HS-5 (cell line): ENCODE data around the gene KCNT1.

ENCODE experiments used
- DNase-seq: peaks from one replicate; pipeline ENCODE4 v3.0.0-alpha.2; 2012; ENCODE audit warnings: low read depth

Gene KCNT1

DNA sequence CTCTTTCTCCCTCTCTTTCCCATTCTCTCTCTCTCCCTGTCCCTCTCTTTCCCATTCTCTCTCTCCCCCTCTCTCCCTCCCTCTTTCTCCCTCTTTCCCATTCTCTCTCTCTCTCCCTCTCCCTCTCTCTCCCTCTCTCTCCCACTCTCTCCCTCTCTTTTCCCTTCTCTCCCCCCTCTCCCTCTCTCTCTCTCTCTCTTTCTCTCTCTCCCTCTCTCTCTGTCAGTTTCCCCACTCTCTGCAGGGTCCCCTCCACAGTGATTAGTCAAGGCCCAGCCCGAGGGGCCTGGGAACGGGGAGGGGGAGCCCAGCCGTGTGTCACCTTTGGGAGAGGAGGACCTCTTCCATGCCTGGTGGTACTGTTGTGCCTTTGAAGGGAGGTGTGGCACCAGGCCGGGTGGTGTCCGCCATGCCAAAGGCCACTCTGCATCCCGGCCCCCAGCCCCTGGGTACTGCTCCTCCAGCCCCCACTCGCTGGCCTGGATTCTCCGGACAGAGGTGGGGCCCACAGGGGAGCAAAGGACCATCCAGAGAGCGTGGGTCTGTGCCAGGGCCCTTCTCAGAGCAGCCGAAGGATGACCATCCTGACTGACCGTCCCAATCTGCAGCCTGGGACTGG is 25.4 kb downstream of the KCNT1 start:
- DNase-seq, result no peak

DNA sequence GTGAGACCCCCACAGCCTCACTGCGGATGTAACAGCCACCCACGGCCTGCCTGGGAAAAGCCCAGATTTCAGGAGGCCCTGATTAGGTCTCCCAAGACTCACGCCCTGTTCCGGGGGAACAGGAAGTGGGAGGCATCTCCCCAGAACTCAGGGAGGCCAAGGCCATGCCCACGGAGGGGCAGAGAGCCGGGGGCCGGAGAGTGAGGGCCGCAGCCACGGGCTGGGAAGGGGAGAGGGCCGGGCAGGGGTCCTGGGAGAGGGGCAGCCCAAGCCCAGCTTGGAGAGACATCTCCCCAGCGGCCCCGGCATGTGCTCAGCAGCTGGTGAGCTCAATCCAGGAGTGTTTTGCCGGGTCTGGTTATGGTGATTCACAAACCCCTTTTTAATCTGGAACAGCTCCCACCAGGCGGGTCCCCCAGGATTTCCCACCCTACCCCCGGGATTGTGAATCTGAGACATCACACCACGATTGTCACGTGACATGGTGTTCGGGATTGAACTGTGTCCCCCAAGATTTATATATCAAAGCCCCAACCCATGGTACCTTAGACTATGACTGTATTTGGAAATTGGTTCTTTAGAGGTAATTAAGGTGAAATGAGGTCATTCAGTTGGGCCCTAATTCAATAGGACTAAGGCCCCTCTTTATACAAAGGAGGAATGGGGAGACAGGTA is 26.6 kb downstream of the KCNT1 start:
- no peak for DNase-seq

DNA sequence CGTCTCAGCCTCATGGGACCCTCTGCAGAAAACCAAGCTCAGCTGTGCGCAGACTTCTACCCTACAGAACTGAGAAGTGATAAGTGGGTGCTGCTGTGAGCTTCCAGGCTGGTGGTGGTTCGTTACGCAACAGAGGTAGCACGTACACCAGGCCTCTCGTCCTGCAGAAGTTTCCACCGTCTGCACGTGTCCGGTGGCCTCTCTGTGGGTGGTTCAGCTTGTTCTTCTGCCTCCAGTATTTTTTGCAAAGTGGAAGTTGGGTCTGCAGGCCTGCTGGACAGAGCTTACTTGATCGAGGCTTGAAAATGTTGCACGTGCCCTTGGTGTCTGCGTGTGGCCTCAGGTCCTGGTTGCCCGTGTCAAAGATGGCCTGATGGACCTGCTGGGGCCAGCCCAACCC is 27.5 kb downstream of the KCNT1 start:
- no peak for DNase-seq

DNA sequence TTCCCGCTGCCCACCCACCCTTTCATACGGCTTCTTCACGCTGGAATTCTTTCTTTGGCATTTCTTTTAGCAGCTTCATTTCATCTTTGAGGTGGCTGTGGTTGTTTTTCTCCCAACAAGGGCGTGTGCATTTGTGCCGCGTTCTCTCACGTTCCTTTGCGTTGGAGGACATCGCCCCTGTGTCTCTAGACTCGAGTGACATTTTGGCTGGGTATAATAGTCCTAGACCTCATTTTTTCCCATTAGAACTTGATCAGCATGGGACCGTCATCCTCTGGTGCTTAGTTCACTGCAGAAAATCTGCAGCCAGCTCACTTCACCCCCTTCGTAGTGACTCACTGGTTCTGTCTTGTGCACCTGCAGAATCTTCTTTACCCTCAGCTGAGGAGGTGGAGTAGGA is 29.5 kb downstream of the KCNT1 start:
- DNase-seq, result no peak

DNA sequence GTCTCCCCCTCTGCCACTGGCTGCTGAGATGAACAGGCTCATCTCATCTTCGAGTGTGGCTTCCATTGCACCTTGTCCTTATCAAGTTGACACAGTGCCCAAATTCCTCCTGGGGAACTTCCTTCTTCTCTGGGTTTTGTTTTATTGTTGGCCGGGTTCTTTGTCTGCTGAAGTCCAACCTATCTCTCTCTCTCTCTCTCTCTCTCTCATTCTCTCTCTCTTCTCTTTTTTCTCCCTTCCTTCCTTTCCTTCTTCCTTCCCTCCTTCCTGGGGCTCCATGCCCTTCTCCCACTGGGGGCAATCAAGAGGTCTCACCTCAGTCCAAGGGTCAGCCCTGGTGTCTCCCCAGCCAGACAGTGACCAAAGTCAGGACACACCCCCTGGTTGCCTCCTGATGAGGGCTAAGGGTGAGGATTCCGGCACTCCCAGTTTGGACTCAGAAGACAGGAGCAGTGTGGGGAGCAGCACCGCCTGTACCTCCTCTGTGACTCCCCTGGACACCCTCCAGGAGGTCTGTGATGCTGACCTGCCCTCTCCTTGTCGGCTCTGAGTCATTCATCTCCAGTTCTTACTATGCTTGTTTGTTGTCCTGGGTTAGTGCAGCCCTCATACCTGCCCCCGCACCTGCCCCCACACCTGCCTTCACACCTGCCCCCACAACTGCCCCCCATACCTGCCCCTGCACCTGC is 30.7 kb downstream of the KCNT1 start:
- DNase-seq, result no peak

DNA sequence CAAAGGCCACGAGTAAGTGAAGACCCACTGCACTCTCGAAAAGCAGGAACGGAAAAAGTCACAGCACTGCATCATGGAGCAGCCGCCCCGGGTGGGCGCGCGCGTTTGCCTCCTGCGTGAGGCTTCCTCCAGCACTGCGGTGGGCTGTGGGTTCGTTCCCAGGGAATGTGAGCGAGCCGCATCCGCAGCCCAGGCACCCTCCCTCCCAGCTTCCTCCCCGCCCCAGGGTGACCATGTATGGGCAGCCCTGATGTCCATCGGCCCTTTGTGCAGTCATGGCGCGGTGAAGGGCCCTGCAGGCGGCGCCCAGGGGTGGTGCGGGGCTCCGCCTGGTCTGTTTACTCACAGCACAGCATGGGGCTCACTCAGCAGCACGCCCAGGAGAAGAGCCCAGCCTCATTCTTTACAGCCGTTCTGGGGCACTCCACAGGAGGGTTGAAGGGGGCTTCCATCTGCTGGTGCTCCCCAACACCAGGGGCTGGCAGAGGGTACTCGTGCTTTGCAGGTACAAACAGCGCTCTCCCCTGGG is 32.7 kb downstream of the KCNT1 start:
- no peak for DNase-seq

DNA sequence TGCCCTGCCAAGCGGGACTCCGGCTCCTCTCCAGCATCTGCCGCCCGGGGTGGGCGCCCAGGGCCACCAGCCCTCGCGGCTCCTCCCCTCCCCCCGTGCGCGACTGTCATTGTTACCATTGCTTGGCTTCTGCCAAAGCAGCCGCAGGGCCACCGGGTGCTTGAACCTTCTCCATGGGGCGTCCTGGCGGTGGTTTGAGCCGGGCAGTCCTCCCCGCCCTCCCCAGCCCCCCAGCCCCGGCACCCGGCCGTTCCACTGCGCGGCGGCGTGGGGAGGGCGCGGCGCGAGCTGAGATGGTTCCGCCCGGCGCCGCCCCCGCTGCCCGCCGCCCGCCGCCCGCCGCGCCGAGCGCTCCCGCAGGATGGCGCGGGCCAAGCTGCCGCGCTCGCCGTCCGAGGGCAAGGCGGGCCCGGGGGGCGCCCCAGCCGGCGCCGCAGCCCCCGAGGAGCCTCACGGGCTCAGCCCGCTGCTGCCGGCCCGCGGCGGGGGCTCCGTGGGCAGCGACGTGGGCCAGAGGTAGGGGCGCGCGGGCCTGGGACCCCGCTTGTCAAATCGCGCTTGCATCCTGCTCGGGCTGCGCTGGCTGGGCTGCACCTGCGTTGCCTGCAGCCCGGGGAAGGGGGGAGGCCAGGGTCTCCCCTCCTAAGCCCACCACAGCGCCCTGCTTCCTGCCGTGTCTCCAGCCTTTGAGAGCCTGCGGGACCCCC is 34.4 kb downstream of the KCNT1 start:
- no peak for DNase-seq

DNA sequence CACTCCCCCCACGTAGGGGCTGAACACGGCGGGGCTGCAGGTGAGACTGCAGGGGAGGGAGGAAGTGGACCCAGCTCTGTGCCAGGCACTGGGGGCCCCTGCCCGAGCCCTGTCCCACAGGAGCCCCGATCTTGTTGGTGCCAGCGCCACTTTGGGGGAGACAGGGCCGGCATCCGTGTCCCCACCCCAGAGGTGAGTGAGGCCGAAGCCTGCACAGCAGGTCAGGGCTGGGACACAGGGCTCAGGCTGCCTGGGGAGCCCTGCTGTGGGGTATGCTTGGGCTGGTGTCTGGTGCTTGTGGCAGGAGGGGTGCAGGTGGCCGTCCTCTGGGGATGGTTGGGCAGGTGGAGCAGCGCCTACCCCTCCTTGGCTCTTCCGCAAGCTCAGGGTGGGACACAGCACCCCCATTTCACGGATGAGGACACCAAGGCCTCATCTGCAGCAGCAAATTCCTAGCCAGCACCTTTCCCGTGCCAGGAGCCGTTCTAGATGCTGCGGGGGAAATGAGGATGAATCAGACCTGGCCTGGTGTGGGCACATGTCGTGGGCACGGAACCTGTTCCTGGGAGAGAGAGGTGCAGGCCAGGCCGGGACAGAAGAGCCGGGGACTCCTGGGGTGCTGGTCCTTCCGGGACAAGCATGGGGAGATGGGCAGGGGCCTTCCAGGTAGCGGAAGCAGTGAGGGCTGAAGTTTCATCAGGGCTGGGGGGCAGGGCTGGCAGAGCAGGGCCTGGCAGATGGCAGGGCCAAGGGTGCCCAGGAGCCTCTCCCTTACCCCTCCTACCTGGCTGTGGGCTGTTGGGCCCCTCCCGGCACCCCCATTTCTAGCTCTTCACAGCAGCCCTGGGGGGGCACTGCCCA is 35.2 kb downstream of the KCNT1 start:
- DNase-seq, result no peak

DNA sequence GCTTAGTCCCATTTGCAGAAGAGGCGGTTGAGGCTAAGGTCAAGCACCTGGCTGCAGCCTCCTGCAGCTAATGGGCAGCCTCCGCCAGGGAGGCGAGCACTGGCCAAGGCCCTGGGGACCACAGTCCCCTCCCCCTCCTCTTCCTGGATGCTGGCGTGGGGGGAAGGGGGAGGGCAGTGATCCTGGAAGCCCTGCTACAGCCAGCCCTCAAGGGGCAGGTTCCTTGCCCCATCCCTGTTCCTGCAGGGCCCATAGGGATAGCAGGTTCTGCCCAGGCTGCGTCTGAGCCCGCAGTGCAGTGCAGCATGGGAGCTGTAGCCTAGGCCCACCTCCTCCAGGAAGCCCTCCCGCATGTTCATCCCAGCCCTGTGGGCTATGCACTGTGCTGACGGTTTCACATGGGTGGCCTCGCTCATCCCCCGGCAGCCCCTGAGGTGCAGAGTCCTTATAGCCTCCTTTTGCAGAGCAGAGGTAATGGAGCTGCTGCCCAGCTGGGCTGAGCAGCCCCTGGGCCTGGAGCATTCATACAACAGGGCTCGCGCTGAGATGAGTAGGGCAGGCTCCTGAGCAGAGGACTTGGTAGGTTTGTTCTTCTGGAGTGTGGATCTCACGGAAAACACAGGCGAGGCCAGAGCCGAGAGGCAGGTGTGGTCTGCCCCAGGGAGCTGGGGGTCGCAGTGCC is 36.0 kb downstream of the KCNT1 start:
- no peak for DNase-seq

DNA sequence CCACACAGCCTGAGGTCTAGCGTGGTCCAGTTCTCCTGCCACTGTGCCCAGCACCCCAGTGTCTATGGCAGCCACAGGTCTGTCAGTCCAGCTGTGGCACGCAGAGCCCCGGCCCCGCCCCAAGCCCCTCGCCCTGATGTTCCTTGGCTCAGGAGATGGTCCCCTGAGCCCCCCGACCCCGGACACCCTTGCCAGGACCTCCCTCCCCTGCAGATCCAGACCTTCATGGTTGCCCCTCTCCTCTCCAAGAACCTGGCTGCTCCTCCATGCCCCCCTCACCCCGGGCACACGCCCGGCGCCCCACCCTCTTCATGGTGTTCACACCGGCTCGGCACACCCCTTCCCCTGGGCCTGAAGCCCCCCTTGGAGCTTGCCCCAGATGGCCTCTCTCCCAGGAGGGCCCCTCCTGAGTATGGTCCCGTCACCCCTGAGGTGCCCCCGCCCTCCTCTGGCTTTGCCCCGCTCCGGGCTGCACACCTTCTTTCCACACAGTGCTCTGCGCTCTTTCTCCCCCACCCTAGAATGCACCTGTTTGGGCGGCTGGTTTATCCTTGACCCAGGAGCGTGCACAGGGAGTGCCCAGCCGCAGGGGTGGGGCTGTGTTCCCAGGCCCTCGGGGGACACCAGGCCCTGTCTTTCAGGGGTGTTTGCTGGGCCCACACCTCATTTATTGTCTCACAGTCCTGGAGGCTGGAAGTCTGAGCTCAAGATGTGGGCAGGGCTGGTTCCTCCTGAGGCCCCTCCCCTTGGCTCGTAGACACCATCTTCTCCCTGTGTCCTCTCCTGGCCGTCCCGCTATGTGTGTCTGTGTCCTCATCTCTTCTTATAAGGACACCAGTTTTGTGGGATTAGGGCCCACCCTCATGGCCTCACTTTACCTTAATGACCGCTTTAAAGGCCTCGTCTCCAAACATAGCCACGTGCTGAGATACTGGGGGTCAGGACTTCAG is 37.6 kb downstream of the KCNT1 start:
- DNase-seq, result no peak

DNA sequence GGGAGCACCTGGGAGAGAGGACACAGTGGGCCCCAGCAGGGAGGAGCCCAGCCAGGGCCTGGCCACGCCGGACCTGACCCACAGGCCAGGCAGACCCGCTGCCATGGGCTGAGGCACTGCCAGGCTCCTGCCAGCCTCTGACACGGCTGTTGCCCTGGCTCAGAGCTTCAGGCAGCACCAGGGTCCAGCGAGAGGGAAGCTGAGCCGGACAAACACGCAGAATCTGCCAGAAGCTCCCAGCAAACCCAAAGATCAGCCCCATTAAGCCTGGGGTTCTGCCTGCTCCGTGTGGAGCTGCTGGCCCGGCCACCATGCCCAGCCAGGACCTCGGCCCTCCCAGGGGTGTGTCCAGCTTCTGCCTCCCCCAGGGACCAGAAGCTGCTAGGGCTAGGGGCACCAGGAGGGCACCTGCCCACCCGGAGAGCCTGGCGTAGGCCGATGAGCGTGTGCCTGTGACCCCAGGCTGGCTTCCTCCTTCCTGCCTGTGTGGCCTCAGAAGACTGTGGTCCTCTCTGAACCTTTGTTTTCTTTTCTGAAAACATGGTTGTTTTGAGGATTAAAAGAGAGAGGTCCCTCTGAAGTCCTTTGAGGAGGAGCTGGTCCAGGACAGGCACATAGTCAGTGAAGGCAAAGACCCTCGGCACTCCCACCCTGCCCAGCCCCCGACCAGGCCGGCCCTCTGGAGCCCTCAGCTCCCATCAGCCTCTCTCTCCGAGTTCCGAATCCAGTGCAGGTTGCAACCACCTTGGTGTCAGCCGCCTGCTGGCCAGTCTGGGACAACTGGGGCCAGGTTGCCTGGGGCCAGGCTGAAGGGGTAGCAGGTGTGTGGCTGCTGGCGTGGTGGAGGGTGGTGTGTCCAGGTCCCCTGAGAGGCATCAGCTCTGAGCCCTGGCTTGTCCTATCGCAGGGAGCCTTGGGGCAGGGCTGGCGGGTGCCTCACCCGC is 39.6 kb downstream of the KCNT1 start:
- no peak for DNase-seq

DNA sequence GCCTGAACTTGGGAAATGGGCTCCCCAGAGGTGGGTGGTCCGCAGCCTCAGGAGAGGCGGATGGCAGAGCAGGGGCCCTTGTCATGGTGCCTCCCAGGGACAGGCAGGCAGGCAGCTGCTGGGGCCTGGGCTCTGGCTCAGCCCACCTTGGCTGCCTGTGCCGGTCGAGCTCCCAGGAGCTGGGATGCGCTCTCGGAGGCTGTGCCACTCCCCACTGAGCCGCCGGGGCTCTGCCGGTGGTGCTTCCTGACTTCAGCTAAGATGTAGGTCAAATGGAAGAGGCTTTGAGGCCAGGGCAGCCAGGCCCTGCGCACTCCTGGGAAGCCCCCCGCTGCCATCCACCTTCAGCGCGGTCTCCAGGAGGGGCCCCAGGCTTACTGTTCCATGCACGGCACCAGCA is 41.0 kb downstream of the KCNT1 start:
- DNase-seq, result no peak

DNA sequence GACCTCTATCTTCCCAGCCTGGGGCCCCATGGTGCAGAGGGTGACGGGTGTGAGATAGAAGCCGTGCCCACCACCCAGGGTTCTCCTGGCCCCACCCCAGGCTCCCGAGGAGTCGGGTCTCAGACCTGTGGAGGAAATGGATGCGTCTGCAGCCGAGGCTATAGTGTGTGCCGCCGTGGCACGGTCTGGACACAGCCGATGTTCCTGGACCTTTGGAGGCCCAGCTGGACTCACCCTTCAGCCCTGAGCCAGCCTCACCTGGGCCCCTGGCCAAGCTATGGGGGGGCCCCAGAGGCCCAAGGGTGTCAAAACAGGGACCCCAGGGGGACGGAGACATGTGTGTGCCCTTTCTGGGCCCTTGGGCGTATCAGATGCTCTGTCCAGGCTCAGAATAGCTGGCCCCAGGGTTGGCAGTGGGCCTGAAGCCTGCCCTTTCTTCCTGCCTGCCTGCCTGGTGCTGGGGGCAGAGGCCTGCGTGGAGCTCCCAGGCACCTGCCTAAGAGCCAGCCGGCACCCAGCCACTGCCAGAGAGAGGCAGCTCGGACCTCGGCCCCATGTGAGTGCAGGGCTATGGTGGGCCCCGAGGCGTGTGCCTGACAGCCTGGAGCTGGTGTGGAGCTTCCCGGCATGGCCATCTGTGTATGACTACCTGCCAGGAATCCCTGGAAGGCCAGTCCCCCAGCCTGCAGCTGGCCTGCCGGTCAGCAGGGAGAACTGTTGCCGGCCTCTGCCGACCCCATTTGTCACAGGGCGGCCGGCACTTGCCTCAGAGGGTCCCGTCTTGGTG is 41.8 kb downstream of the KCNT1 start:
- no peak for DNase-seq

DNA sequence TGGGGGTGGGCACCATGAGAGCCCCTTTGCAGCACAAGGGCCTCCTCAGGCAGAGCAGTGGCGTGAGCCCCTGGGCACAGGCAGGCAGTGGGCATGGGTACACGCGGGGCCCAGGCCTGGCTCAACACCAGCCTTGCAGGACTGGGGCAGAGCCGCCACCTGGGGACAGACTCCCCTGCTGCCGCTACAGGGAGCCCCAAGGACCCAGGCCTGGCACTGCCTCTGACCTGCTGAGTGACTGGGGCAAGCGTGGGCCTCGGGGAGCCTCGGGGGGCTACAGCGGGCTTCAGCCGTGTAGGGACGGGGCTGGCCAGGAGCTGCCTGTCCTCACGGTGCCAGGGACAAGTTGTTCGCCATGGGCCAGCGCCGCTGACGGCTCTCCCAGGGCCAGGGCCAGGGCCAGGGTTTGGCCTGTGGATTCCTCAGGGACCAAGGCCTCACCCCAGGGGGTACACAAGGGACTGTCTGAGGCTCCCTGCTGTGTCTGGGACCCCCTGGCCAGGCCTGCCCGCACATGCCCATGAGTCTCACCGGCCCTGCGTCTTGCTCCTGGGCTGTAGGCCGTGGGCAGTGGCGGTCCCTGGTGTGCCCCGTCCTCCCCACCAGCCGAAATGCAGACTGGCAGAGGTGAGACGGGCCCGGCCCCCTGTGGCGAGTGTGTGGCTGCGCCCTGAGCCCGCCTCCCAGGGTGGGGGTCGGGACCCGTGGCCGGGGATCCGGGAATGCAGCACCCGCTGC is 42.5 kb downstream of the KCNT1 start:
- DNase-seq, result no peak

DNA sequence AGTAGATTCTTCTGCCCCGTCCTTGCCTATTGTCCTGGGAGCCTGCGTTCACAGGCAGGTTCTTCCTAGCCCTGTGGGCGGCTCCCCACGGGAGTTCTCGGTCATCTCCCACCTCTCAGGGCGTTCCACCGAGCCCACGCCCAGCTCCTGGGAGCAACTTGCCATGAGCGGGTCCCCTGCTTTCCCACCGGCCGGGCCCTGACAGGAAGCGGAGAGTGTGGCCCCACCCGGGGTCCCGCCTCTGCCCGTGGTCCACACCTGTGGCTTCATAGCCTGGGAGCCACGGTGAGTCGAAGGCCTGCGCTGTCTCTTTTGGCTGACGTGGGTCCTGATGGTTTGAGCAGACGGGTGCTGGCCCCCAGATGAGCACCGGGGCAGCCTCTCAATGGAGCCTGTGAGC is 43.2 kb downstream of the KCNT1 start:
- DNase-seq, result no peak

DNA sequence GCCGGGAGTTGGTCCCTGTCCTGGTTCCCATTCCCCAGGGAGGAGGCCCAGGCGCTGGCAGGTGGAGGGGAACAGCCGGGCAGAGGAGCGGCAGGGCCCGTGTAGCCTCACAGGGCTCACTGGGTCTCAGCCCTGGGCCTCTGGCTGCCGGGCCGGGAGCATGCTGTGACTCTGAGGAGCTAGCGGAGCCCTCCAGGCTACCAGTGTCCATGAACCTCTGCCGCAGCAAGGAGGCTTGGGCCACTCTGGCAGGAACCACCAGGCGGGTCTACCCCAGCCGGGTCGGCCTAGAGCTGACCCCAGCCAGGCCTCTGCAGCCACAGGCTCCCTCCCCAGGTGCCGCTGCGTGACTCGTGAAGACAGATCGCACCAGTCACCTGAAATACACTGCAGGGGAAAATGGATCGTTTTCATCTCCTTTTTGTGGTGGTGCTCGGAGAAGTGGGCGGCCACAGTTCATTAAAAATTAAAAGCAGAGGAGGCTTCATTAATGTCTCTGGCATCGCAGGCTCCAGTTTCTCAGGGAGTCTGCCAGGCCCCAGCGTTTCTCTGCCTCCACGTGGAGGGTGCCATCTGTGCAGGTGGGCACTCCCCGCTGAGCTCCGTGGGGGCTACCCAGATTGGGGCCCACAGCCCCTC is 43.8 kb downstream of the KCNT1 start:
- no peak for DNase-seq

DNA sequence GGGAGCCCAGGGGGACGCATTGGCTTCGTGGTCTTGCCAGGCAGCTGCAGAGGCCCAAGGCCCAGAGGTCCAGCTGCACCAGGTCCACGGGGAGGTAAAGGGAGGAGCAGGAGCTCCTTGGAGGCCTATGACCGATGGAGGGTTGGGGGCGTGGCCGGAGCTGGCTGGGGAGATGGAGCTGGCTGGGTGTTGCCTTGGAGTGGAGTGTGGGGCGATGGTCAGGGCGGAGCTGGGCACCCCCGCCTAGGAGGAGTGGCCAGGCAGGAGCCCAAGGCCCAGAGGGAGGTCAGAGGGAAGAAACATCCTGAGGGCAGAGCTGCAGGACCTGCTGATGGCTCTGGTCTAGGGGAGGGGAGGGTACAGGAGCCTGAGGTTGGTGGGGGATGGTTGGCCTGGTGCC is 44.6 kb downstream of the KCNT1 start:
- DNase-seq, result no peak
